Measurements from ENCODE around the gene WNT3A.
"Not testable (repeated sequence)": the region's sequence is repeated elsewhere in the genome, so short reads cannot be mapped to it uniquely, and the experiment has no call there.

Gene WNT3A

GRCh38 chr1:228013131-228013934 lies 6.5 kb downstream of the WNT3A start:
- DNase-seq = no peak

- DNase-seq = no peak
Observed at GRCh38 chr1:228013935-228014930, 7.4 kb downstream of the WNT3A start.

DNA sequence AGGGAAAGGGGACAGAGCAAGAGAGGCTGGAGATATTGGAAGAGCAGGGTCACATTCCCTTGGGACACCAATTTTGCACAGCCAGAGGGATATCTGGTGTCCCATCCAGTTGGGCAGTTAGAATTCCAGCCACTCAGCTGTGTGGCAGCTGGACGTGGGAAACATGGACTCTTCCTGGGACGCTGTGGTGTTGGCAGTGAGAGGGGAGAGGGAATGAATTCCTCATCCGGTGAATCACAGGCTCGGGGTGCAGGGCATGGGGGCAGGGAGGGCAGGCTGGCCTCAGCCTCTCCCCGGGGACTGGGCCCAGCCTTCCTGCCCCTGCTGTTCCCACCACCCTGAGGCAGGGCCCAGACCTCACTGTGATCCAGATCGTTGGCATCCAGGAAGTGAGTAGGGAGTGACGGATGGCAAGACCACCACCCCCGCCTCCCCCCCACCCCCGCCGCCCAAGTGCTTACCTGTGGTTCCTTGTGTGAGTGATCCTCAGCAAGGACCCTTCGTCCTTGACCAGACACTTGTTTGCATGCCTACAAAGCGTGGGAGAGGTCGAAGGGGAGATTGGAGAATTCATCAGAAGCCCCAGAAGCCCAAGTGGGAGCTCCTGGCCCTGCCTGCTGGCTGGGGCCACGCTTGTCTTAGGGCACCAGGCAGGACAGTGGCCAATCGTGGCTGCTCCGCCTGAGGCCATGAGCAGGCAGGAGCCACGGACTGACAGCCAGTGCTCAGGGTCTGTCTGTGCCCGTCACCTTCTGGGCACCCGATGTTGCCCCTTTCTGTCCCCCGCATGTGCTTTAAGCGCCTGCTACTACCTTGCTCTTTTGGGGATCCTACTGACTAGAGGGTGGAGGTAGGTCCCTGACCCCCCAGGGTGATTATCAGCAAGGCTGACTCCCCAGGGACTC lies 8.7 kb downstream of the WNT3A start:
- no peak for DNase-seq

DNA sequence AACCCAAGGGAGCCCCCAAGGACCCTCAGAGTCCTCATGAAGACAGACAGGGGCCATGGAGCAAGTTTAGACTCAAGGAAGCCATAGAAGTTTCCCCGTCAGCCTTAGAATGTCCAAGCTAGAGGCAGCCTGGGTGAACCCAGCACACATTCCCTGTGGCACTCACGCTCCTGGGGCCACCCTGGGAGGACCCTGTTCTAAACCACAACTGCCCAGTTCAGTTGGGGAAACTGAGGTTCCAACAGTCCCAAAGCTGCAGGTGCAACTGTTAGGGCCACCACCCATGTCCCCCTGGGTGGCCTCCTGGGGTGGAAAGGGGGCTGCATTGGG lies 9.3 kb downstream of the WNT3A start:
- no peak for DNase-seq

DNA sequence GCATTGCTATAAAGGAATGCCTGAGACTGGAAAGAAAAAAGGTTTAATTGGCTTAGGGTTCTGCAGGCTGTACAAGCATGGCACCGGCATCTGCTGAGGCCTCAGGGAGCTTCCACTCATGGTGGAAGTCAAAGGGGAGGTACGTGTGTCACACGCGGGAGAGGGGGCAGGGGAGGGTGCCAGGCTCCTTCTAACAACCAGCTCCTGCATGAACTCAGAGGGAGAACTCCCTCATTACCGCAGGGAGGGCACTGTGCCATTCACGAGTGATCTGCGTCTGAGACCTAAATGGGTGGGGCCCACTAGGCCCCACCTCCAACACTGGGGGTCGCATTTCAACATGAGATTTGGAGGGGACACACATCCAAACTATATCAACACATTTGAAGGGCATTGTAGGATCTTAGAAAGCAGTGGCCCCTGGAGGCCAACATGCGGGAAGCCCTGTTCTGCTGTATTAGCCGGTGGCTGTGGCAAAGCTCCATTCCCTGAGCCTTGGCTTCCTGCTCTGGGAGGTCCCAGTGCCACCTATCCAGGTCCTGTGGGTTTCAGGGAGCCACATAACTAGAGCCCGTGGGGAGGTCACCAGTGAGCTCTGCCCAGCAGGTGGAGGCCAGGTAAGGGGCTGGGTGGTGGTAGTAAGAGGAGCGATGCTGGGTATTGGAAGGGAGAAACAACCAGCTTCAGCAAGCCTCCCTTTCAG lies 10.0 kb downstream of the WNT3A start:
- DNase-seq = no peak

GRCh38 chr1:228017356-228018124 lies 10.7 kb downstream of the WNT3A start:
- no peak for DNase-seq

- DNase-seq = no peak
Observed at GRCh38 chr1:228018125-228018398, 11.3 kb downstream of the WNT3A start.

- no peak for DNase-seq
Observed at GRCh38 chr1:228018961-228019721, 12.3 kb downstream of the WNT3A start.

DNA sequence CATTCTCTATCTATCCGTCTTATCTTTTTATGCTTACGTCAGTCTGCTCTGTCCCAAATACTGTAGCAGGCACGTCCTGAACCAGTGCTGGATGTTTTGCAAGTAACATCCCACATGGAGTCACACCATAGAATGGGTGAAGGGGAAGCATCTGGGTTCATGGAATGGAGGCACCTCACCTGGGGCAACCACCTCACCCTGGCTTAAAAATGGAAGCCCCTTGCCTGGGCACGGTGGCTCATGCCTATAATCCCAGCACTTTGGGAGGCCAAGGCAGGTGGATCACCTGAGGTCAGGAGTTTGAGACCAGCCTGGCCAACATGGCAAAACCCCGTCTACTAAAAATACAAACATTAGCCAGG lies 12.9 kb downstream of the WNT3A start:
- not testable (repeated sequence) for DNase-seq

DNA sequence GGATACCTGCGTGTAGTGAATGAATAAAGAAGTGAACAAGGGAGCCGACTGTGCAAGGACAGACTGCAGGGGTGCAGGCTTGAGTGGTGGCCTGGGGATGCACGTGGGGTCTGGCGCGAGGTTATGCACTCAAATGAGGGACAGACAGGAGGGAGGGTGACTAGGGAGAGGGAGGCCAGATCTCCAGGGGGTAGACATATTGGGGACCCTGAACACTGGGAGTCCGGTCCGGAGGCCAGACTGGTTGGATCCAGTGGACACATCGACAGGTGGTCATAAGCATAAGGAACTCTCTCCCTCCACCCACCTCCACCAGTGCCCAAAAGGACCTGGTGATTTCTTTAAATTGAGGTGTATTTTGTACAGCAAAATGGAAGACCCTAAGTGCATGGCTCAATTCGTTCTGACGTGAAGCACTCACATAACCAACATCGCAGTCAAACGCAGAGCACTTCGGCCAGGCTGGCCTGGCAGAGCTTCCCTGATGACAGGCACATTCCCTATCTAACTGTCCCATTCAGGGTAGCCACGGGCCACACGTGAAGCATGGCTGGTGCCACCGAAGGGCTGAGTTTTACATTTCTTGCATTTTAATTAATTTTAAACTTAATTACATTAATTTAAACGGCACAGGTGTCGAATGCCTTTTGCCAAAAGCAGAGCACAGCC lies 14.0 kb downstream of the WNT3A start:
- no peak for DNase-seq

GRCh38 chr1:228021355-228022030 lies 14.7 kb downstream of the WNT3A start:
- no peak for DNase-seq

DNA sequence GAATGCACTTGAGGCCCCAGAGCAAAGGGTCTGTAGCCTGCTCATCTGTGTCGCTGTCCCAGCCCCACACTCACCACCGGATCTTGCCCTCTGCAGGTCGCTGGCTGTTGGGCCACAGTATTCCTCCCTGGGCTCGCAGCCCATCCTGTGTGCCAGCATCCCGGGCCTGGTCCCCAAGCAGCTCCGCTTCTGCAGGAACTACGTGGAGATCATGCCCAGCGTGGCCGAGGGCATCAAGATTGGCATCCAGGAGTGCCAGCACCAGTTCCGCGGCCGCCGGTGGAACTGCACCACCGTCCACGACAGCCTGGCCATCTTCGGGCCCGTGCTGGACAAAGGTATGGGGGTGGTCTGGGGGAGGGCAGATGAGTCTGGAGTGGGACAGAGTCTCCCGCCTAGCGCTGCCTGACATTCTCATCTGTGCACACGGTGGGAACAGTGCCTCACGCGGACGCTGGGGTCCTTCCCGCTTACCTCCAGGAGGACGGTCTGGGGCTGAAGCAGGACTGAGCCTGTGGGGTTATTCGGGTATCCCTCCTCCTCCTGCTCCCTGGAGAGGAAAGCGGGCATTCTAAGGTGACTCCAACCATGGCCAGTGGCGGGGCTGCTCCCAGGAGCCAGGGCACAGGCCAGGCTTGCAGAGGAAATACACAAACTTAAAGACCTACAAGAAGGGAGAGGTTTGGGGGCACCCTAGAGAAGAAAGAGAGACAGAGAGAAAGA lies 15.9 kb downstream of the WNT3A start:
- no peak for DNase-seq

- DNase-seq = no peak
Observed at GRCh38 chr1:228023294-228023639, 16.5 kb downstream of the WNT3A start.

DNA sequence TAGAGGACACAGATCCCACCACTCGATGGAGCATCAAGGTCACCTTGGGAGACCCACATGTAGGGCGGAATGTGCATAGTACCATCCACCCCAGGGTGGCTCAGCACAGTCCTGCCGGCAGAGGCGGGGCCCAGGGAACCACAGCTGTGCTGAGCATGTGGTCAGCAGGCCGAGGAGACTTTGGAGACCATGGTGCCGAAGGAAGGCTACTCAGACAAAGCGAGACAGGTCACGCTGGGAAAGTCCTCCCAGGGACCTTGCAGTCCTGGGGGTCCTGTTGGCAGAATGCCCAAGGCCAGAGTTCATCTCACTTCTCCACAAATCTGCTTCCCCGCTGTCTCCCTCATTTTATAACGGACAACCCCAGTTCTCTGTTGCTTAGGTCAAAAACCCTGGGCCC lies 22.5 kb downstream of the WNT3A start:
- no peak for DNase-seq

DNA sequence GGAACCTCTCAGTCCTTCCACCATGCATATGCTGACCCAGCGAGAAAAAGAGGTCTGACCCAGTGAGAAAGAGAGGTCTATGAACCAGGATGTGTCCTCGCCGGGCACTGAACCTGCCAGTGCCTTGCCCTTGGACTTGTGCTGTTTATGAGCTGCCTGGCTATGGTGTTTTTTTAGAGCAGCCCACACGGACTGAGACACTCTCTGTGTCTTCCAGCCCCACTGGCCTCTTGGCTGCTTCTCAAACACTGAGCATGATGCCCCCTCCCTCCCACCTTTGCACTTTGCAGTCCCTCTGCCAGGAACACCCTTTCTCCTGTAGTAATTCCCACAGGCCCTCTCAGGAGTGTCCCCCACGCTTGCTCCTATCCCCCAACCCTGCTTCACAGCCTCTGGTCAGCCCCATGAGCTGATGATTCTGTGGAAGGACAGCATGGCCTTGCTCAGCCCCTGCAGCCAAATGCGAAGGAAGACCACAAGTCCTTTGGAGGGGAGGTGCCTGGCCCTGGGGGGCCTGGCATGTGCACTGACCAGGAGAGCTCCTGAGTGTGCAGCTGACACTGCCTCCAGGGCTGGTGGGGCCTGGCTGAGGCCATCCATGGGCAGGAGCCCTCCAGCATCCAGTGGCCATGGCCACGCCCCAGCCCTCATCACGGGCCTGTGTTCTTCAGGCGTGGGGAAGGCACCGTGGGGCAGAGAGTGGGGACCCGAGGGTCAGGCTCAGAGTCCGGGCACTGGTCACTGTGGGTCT lies 23.8 kb downstream of the WNT3A start:
- DNase-seq = no peak

DNA sequence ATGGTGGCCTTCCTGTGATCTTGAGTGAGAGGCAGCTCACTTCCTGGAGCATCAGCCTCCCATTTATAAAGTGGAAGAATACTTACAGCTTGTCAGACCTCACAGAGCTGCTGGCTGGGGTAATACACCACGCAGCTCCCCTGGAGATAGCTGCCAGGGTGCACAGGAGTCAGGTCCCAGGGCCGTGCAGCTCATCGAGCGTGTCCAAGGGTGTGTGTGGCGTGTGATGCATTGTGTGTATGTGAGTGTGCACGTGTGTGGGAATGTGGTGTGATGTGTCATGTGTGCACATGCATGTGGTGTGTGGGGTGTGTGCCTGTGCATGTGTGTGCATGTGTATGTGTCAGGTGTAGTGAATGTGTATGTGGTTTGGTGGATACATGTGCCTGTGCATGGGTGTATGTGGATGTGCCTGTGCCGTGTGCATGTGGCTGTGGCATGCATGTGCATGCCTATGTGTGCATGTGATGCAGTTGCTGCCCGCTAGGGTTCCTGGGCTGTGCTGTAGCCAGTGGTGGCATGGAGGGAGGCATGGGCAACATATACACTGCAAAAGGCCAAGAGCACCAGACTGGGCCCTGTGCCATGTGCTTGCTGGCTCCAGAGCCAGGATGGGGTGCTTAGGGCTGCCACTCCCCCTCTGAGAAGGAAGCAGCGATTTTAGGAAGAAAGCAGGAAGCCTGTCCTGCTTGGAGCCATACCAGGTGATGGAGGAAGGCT lies 24.6 kb downstream of the WNT3A start:
- DNase-seq = no peak

GRCh38 chr1:228032041-228032440 lies 25.2 kb downstream of the WNT3A start:
- no peak for DNase-seq

GRCh38 chr1:228033376-228033775 lies 26.6 kb downstream of the WNT3A start:
- DNase-seq = no peak
